ENCODE results near the gene TMEM106A. TPM values are rescaled to one million over a fixed set of nuclear protein-coding genes. Genes with fewer than 3 reads are reported as not detected.

Gene TMEM106A
- total RNA-seq, 4 donors from 2014 or later, result 3.3 to 6.2 (median 3.7) TPM

DNA sequence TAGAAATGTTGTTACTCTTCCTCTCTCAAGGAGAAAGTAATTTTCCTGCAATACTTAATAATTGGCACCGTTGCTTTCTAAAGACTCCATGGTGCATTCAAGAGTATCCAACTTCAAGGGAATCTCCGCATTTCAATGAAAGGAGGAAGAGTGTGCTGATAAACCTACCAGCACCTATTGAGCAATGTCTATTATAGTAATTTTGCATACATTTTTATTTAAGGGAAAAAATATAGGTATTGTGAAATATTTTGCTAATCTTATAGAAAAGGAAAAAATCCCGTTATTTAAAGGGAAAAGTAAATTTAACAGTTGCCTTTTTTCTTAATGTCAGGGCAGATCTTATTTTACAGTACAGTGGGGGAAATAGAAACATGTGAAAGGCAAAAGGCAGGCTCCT lies 1.1 kb upstream of the TMEM106A start:
- Histone ChIP-seq H3K36me3 (peaks cover 6 to 66% (median 47%) of the 10 kb centered on the region in 4 donors), H3K4me3 (no peak overlapping the region), H3K4me1 (peaks cover 12 to 28% (median 26%) of the 10 kb centered on the region in 4 donors), H3K27me3 (no peaks in the 10 kb centered on the region), H3K9me3 (no peaks in the 10 kb centered on the region), H3K27ac (replicated peaks in 1 of 4) (peak overlapping the region; percentile 79 to 84 (median 80))
- TF ChIP-seq POLR2AphosphoS5 (IDR thresholded peaks at IDR 0.05), result no peak
- TF ChIP-seq POLR2A (IDR thresholded peaks at IDR 0.05; ENCODE audit: low read depth), result no peak
- TF ChIP-seq EP300 (IDR thresholded peaks at IDR 0.05), result no peak
- intact Hi-C loops (cut with DNase I), result loop anchor here (5.0 kb wide), 1 partner anchor 127 kb away; no protein-coding TSS in a partner anchor
- WGBS, result 58% methylated on average over 3 of the region's 3 CpGs
- no peak for DNase-seq (ENCODE audit: extremely low spot score)

- intact Hi-C loops (cut with DNase I), result loop anchor here (5.0 kb wide), 1 partner anchor 126 kb away; no protein-coding TSS in a partner anchor
- WGBS, result 35% methylated on average over 2 of the region's 2 CpGs
- no peak for TF ChIP-seq EP300 (IDR thresholded peaks at IDR 0.05)
- TF ChIP-seq POLR2AphosphoS5 (IDR thresholded peaks at IDR 0.05), result no peak
- TF ChIP-seq POLR2A (IDR thresholded peaks at IDR 0.05; ENCODE audit: low read depth), result no peak
- H3K9me3 ChIP-seq, result no peaks in the 10 kb centered on the region
- no peak for DNase-seq (ENCODE audit: extremely low spot score)
- H3K4me1 ChIP-seq, result peaks cover 12 to 28% (median 26%) of the 10 kb centered on the region in 4 donors
- H3K4me3 ChIP-seq, result peak overlapping the region; percentile 59 to 74 (median 65)
- H3K27ac ChIP-seq (replicated peaks in 1 of 4), result peak overlapping the region; percentile 79 to 84 (median 80)
- peaks cover 4 to 66% (median 48%) of the 10 kb centered on the region in 4 donors for H3K36me3 ChIP-seq
- no peaks in the 10 kb centered on the region for H3K27me3 ChIP-seq
These were observed 574 bp upstream of the TMEM106A start for GRCh38 chr17:43211123-43211479.

GRCh38 chr17:43212641-43213490 lies 1.2 kb downstream of the TMEM106A start:
- Histone ChIP-seq H3K4me3 (peak overlapping the region; percentile 59 to 74 (median 65)), H3K27me3 (no peaks in the 10 kb centered on the region), H3K27ac (replicated peaks in 1 of 4) (peak overlapping the region; percentile 79 to 84 (median 80)), H3K4me1 (peaks cover 12 to 28% (median 26%) of the 10 kb centered on the region in 4 donors), H3K9me3 (no peaks in the 10 kb centered on the region), H3K36me3 (peaks cover 0 to 66% (median 43%) of the 10 kb centered on the region in 4 donors)
- intact Hi-C loops (cut with DNase I), result loop anchor here (5.0 kb wide), 1 partner anchor 124 kb away; no protein-coding TSS in a partner anchor
- TF ChIP-seq POLR2A (IDR thresholded peaks at IDR 0.05; ENCODE audit: low read depth), result no peak
- TF ChIP-seq CTCF (IDR thresholded peaks at IDR 0.05), result no peak
- no peak for TF ChIP-seq POLR2AphosphoS5 (IDR thresholded peaks at IDR 0.05)
- no peak for TF ChIP-seq EP300 (IDR thresholded peaks at IDR 0.05)
- no peak for DNase-seq (ENCODE audit: extremely low spot score)
- 65% methylated on average over 5 of the region's 7 CpGs for WGBS

GRCh38 chr17:43213545-43213944 lies 1.9 kb downstream of the TMEM106A start:
- H3K4me1 ChIP-seq, result peaks cover 12 to 28% (median 26%) of the 10 kb centered on the region in 4 donors
- DNase-seq (ENCODE audit: extremely low spot score), result no peak
- H3K36me3 ChIP-seq, result peaks cover 0 to 64% (median 37%) of the 10 kb centered on the region in 4 donors
- H3K27ac ChIP-seq (replicated peaks in 1 of 4), result no peak overlapping the region
- no peak overlapping the region for H3K4me3 ChIP-seq
- H3K9me3 ChIP-seq, result no peaks in the 10 kb centered on the region
- H3K27me3 ChIP-seq, result no peaks in the 10 kb centered on the region
- TF ChIP-seq POLR2A (IDR thresholded peaks at IDR 0.05; ENCODE audit: low read depth), result no peak
- TF ChIP-seq CTCF (IDR thresholded peaks at IDR 0.05), result no peak
- TF ChIP-seq EP300 (IDR thresholded peaks at IDR 0.05), result no peak
- no peak for TF ChIP-seq POLR2AphosphoS5 (IDR thresholded peaks at IDR 0.05)
- intact Hi-C loops (cut with DNase I), result loop anchor here (5.0 kb wide), 1 partner anchor 124 kb away; no protein-coding TSS in a partner anchor
- WGBS, result 95% methylated on average over 2 of the region's 2 CpGs

DNA sequence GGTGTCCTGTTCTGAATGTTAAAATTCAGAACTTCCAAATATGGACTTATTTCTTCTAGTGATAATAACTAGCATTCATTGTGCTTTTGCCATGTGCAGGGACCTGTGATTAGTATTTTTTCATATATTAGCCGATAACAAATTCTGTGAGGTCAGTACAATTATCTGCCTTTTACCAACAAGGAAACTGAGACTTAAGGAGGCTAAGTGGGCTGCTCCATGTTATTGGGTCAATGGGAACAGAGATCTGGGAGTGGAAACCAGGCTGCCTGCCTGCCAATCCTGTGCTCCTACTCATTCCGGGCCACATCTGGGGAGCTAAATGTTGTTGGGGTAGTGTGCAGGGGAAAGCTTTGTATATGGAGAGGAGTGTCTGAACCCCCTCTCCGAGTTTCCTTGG lies 3.7 kb downstream of the TMEM106A start:
- Histone ChIP-seq H3K4me1 (peaks cover 12 to 36% (median 28%) of the 10 kb centered on the region in 4 donors), H3K36me3 (peaks cover 0 to 55% (median 29%) of the 10 kb centered on the region in 4 donors), H3K27me3 (no peaks in the 10 kb centered on the region), H3K27ac (replicated peaks in 1 of 4) (no peak overlapping the region), H3K9me3 (no peaks in the 10 kb centered on the region), H3K4me3 (no peak overlapping the region)
- no peak for DNase-seq (ENCODE audit: extremely low spot score)
- no peak for TF ChIP-seq POLR2A (IDR thresholded peaks at IDR 0.05; ENCODE audit: low read depth)
- TF ChIP-seq CTCF (IDR thresholded peaks at IDR 0.05), result no peak
- TF ChIP-seq POLR2AphosphoS5 (IDR thresholded peaks at IDR 0.05), result no peak
- TF ChIP-seq EP300 (IDR thresholded peaks at IDR 0.05), result no peak
- WGBS, result 92% methylated on average over 3 of the region's 3 CpGs
- intact Hi-C loops (cut with DNase I), result no loop called here

Measured in esophagus muscularis mucosa (tissue), 4 donors.